Measurements from ENCODE around the gene ZNF669. TPM values are rescaled to one million over a fixed set of nuclear protein-coding genes. Genes with fewer than 3 reads are reported as not detected.

ZNF669 gene
- total RNA-seq, 4 donors from 2014 or later, result 3.9 to 6.6 (median 5.6) TPM

GRCh38 chr1:247087256-247087655 is 16.9 kb downstream of the ZNF669 start:
- TF ChIP-seq CTCF (IDR thresholded peaks at IDR 0.05; ENCODE audit: low read depth), result no peak

- TF ChIP-seq CTCF (IDR thresholded peaks at IDR 0.05; ENCODE audit: low read depth), result no peak
Measured at GRCh38 chr1:247085310-247085709, 18.8 kb downstream of the ZNF669 start.

GRCh38 chr1:247084771-247085170 is 19.4 kb downstream of the ZNF669 start:
- TF ChIP-seq CTCF (IDR thresholded peaks at IDR 0.05; ENCODE audit: low read depth), result no peak

GRCh38 chr1:247079141-247079874 is 24.8 kb downstream of the ZNF669 start:
- no peak for TF ChIP-seq CTCF (IDR thresholded peaks at IDR 0.05; ENCODE audit: low read depth)

GRCh38 chr1:247078258-247079140 is 25.7 kb downstream of the ZNF669 start, which contains the start of gene ZNF670:
TSS of gene ZNF670 (minus strand) at chr1:247078811. CDS start at chr1:247078596, 215 bp downstream.
- no peak for TF ChIP-seq CTCF (IDR thresholded peaks at IDR 0.05; ENCODE audit: low read depth)

- TF ChIP-seq CTCF (IDR thresholded peaks at IDR 0.05; ENCODE audit: low read depth), result no peak
Measured at GRCh38 chr1:247077876-247078257, 26.3 kb downstream of the ZNF669 start.

GRCh38 chr1:247077213-247077612 is 26.9 kb downstream of the ZNF669 start:
- no peak for TF ChIP-seq CTCF (IDR thresholded peaks at IDR 0.05; ENCODE audit: low read depth)

All from subcutaneous adipose tissue (tissue), 4 donors.